ENCODE results near the gene VPS13D.

- TF ChIP-seq CTCF (conservative IDR thresholded peaks at IDR 0.05; ENCODE audit: low read depth, low read length), result no peak
- no peak for TF ChIP-seq EZH2 (IDR thresholded peaks at IDR 0.05; ENCODE audit: low read length, unreplicated experiment)
These were observed 279.0 kb downstream of the VPS13D start for GRCh38 chr1:12508849-12509248.

Measured in PC-3 (cell line).